Erythroblast (primary cell): Measurements from ENCODE around the gene HACD2.

Source experiments
- GATA1 ChIP-seq: IDR thresholded peaks from 2 replicates; pipeline ENCODE4 v1.6.1; 2011; ENCODE audit warnings: low read depth, mild to moderate bottlenecking, control low read depth, low read length, moderate library complexity
- POLR2A ChIP-seq: IDR thresholded peaks from 2 replicates; pipeline ENCODE4 v1.6.1; 2011; ENCODE audit warnings: mild to moderate bottlenecking, low read length

- TF ChIP-seq POLR2A (no peak), GATA1 (no peak)
These were observed 32.1 kb downstream of the HACD2 start for GRCh38 chr3:123552768-123553167.
